ENCODE results near the gene PAIP2. TPM values are rescaled to one million over a fixed set of nuclear protein-coding genes. Genes with fewer than 3 reads are reported as not detected.

The PAIP2 gene
- total RNA-seq, 1 donor from 2014 or later: 87.7 TPM

- H3K4me3 Mint-ChIP-seq: no peak overlapping the region
- no peak overlapping the region for H3K27ac Mint-ChIP-seq
These were observed 72.3 kb downstream of the PAIP2 start for GRCh38 chr5:139413963-139414362.

GRCh38 chr5:139414581-139415130, 73.0 kb downstream of the PAIP2 start:
- H3K9me3 Mint-ChIP-seq: no peaks in the 10 kb centered on the region
- H3K4me3 Mint-ChIP-seq: no peak overlapping the region
- H3K27me3 Mint-ChIP-seq: no peaks in the 10 kb centered on the region
- TF ChIP-seq CTCF (conservative IDR thresholded peaks at IDR 0.05): no peak
- no peak overlapping the region for H3K27ac Mint-ChIP-seq
- no peak for DNase-seq (ENCODE audit: extremely low spot score, unreplicated experiment)
- peaks cover 3% of the 10 kb centered on the region for H3K36me3 Mint-ChIP-seq
- peaks cover 3% of the 10 kb centered on the region for H3K4me1 Mint-ChIP-seq (ENCODE audit: unreplicated experiment)

More at GRCh38 chr5:139413963-139414362, 72.3 kb downstream of the PAIP2 start:
- peaks cover 3% of the 10 kb centered on the region for H3K4me1 Mint-ChIP-seq (ENCODE audit: unreplicated experiment)
- peaks cover 3% of the 10 kb centered on the region for H3K36me3 Mint-ChIP-seq
- no peak for TF ChIP-seq CTCF (conservative IDR thresholded peaks at IDR 0.05)
- no peaks in the 10 kb centered on the region for H3K9me3 Mint-ChIP-seq
- H3K27me3 Mint-ChIP-seq: no peaks in the 10 kb centered on the region
- no peak for DNase-seq (ENCODE audit: extremely low spot score, unreplicated experiment)

GRCh38 chr5:139415221-139415861, 73.7 kb downstream of the PAIP2 start:
- peaks cover 3% of the 10 kb centered on the region for H3K4me1 Mint-ChIP-seq (ENCODE audit: unreplicated experiment)
- no peak for DNase-seq (ENCODE audit: extremely low spot score, unreplicated experiment)
- no peaks in the 10 kb centered on the region for H3K9me3 Mint-ChIP-seq
- no peak overlapping the region for H3K27ac Mint-ChIP-seq
- H3K36me3 Mint-ChIP-seq: peaks cover 3% of the 10 kb centered on the region
- H3K27me3 Mint-ChIP-seq: no peaks in the 10 kb centered on the region
- TF ChIP-seq CTCF (conservative IDR thresholded peaks at IDR 0.05): no peak
- H3K4me3 Mint-ChIP-seq: no peak overlapping the region

DNA sequence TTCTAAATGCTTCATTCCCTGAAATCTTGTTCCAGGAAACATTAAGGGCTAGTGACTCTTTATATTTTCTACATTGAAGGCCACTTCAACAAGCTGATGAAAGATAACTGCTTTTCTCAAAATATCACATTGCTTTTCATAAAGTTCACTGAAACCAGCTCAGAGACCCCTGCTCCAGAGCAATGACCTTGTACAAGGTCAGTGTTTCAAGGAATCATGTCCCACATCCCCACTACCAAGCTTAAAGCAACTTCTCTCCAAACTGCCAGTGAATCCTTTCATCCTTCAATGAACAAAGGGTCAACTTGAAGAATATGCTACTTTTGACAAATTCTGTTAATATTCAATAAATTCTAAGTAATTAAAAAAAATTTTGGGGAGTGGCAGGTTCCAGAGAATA, 74.2 kb downstream of the PAIP2 start:
- Mint-ChIP-seq H3K4me3 (no peak overlapping the region), H3K27me3 (no peaks in the 10 kb centered on the region), H3K36me3 (peaks cover 3% of the 10 kb centered on the region), H3K4me1 (ENCODE audit: unreplicated experiment) (peaks cover 3% of the 10 kb centered on the region), H3K27ac (no peak overlapping the region), H3K9me3 (no peaks in the 10 kb centered on the region)
- no peak for DNase-seq (ENCODE audit: extremely low spot score, unreplicated experiment)
- TF ChIP-seq CTCF (conservative IDR thresholded peaks at IDR 0.05): no peak

DNA sequence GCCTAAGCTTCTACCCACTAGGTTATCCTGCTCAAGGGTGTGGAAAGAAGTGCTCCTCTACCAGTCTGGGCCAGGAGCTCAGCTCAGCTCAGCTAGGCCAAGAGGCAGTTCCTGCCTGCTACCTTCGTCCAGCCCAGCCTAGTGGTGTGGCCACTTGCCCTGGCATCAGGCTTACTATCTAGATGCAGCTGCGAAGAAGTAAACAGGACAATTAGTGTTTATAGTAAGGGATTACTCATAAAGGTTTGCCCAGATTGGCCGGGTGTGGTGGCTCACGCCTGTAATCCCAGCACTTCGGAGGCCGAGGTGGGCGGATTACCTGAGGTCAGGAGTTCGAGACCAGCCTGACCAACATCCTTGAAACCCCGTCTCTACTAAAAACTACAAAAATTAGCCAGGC, 75.0 kb downstream of the PAIP2 start:
- no peak for TF ChIP-seq CTCF (conservative IDR thresholded peaks at IDR 0.05)

More for the DNA sequence above, 75.0 kb downstream of the PAIP2 start:
- Mint-ChIP-seq H3K27ac (no peak overlapping the region), H3K4me1 (ENCODE audit: unreplicated experiment) (peaks cover 3% of the 10 kb centered on the region), H3K9me3 (no peaks in the 10 kb centered on the region), H3K4me3 (no peak overlapping the region), H3K36me3 (peaks cover 3% of the 10 kb centered on the region), H3K27me3 (no peaks in the 10 kb centered on the region)
- no peak for DNase-seq (ENCODE audit: extremely low spot score, unreplicated experiment)

Data from type B pancreatic cell (in vitro differentiated cells).